ENCODE data around the gene TRAK2. TPM values are rescaled to one million over a fixed set of nuclear protein-coding genes. Genes with fewer than 3 reads are reported as not detected.

Gene TRAK2
- total and polyA plus RNA-seq, 2 of the 13 experiments (the other 11 are each of a cell fraction or from before 2014, with no cell fraction given), result 7.7 to 21.0 TPM

- TF ChIP-seq ARNT2 (CRISPR knock-in tag; IDR thresholded peaks at IDR 0.05; ENCODE audit: low read depth) (peak; percentile 71), JUNB (CRISPR knock-in tag; IDR thresholded peaks at IDR 0.05; ENCODE audit: borderline replicate concordance) (no peak), HOXA7 (CRISPR knock-in tag; IDR thresholded peaks at IDR 0.05) (no peak), SPEN (CRISPR knock-in tag; IDR thresholded peaks at IDR 0.05; ENCODE audit: low read depth) (no peak), ZNF768 (CRISPR knock-in tag; IDR thresholded peaks at IDR 0.05) (peak; percentile 75), MED1 (CRISPR knock-in tag; IDR thresholded peaks at IDR 0.05) (no peak), ZNF232 (CRISPR knock-in tag; IDR thresholded peaks at IDR 0.05; ENCODE audit: borderline replicate concordance) (peak; percentile 14; the same call in 1 of the 2 replicates), ZNF816 (CRISPR knock-in tag; IDR thresholded peaks at IDR 0.05; ENCODE audit: borderline replicate concordance) (no peak; the same call in 1 of the 2 replicates), ZNF589 (CRISPR knock-in tag; conservative IDR thresholded peaks at IDR 0.05) (0 out of 2 replicates have a peak, but pooled peaks have one; percentile 13), MNT (IDR thresholded peaks at IDR 0.05) (no peak), ZNF136 (CRISPR knock-in tag; IDR thresholded peaks at IDR 0.05; ENCODE audit: low read depth) (0 out of 2 replicates have a peak, but pooled peaks have one; percentile 23), FOXK2 (IDR thresholded peaks at IDR 0.05) (no peak), AHDC1 (CRISPR knock-in tag; IDR thresholded peaks at IDR 0.05; ENCODE audit: borderline replicate concordance) (0 out of 2 replicates have a peak, but pooled peaks have one; percentile 27), ZMYM2 (CRISPR knock-in tag; IDR thresholded peaks at IDR 0.05) (peak; percentile 43; the same call in 1 of the 2 replicates), NAIF1 (CRISPR knock-in tag; IDR thresholded peaks at IDR 0.05; ENCODE audit: borderline replicate concordance) (no peak), ZKSCAN1 (IDR thresholded peaks at IDR 0.05; ENCODE audit: low read length) (peak; percentile 98)
- TF ChIP-seq, protein P1, sequence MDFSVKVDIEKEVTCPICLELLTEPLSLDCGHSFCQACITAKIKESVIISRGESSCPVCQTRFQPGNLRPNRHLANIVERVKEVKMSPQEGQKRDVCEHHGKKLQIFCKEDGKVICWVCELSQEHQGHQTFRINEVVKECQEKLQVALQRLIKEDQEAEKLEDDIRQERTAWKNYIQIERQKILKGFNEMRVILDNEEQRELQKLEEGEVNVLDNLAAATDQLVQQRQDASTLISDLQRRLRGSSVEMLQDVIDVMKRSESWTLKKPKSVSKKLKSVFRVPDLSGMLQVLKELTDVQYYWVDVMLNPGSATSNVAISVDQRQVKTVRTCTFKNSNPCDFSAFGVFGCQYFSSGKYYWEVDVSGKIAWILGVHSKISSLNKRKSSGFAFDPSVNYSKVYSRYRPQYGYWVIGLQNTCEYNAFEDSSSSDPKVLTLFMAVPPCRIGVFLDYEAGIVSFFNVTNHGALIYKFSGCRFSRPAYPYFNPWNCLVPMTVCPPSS (IDR thresholded peaks at IDR 0.05), result no peak
- TF ChIP-seq, protein P2, sequence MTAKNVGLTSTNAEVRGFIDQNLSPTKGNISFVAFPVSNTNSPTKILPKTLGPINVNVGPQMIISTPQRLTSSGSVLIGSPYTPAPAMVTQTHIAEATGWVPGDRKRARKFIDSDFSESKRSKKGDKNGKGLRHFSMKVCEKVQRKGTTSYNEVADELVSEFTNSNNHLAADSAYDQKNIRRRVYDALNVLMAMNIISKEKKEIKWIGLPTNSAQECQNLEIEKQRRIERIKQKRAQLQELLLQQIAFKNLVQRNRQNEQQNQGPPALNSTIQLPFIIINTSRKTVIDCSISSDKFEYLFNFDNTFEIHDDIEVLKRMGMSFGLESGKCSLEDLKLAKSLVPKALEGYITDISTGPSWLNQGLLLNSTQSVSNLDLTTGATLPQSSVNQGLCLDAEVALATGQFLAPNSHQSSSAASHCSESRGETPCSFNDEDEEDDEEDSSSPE (CRISPR knock-in tag; IDR thresholded peaks at IDR 0.05), result no peak
These were observed 1.0 kb upstream of the TRAK2 start (continued) for GRCh38 chr2:201452058-201452921.

All from HepG2 (cell line).